ENCODE results near the gene RINL.
"Not testable (repeated sequence)": the region's sequence is repeated elsewhere in the genome, so short reads cannot be mapped to it uniquely, and the experiment has no call there.

Gene RINL

DNA sequence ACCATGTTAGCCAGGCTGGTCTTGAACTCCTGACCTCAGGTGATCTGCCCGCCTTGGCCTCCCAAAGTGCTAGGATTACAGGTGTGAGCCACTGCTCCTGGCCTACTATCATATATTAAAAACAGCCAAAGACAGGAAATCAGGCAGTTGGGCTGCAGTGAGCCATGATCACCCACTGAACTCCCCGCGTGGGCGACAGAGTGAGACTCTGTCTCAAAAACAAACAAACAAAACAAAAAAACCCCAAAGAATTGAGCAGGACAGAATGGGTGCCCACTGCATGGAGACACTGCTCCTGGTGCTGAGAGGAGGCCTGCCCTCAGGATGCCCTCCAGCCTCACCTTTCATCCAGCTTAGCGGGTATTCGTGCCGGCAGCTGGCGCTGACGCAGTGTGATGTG lies 5.2 kb upstream of the RINL start:
- no peak for DNase-seq (ENCODE audit: low read depth)
- TF ChIP-seq CTCF (conservative IDR thresholded peaks at IDR 0.05; ENCODE audit: low read depth, low read length): no peak
- H3K4me3 ChIP-seq (ENCODE audit: low read length): no peak overlapping the region

DNA sequence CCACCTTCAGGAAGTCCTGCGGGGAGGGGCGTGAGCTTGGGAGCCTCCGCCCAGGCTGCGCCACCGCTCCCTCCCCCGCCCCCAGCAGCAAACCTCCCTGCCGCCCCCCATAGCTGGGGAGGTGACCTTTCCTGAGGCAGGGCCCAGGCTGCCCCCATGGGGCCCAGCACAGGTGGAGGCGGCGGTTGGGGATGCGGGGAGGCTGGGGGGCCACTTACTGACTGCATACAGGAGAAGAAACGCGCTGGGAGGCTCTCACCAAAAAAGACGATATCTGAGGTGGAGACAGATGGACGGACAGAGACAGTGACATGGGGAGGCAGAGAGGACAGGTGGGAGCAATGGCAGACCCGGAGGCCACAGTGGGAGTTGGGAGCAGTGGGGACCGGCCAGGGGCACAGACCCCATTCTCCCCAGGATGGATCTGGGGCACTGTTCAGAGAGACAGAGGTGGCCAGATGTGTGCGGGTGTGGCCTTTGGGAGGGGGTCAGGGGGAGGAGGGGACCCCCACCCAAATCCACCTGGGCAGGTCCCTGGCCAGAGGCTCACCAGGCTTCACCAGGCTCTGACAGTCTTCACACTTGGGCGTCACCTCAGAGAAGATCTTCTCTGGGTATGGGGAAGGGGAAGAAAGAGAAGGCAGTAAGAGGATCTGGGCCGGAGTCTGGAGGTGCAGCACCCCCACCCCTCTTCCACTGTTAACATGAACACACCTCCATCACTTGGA lies 3.0 kb upstream of the RINL start:
- no peak for TF ChIP-seq CTCF (conservative IDR thresholded peaks at IDR 0.05; ENCODE audit: low read depth, low read length)
- no peak for DNase-seq (ENCODE audit: low read depth)
- H3K4me3 ChIP-seq (ENCODE audit: low read length): no peak overlapping the region

- DNase-seq (ENCODE audit: low read depth): no peak
- no peak for TF ChIP-seq CTCF (conservative IDR thresholded peaks at IDR 0.05; ENCODE audit: low read depth, low read length)
- H3K4me3 ChIP-seq (ENCODE audit: low read length): no peak overlapping the region
Observed at GRCh38 chr19:38880076-38880881, 2.2 kb upstream of the RINL start.

DNA sequence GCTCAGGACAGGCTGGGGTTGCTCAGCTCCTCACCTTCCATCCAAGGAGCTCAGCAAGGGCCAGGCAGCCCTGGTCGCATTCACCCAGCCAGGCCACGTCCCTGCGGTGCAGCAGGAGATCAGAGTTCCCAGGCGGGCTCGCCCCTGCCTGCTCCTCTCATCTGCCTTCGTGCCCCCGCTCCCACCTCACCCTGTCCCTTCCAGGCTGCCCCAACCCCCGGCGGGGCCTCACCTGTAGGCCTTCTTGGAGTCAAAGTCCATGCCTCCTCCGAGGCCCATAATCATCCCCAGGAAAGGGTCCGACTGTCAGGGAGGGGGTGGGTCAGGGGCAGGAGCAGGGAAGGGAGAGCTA lies 1.3 kb upstream of the RINL start:
- no peak for TF ChIP-seq CTCF (conservative IDR thresholded peaks at IDR 0.05; ENCODE audit: low read depth, low read length)
- no peak for DNase-seq (ENCODE audit: low read depth)
- H3K4me3 ChIP-seq (ENCODE audit: low read length): no peak overlapping the region

GRCh38 chr19:38878575-38879399 lies 712 bp upstream of the RINL start:
- no peak for DNase-seq (ENCODE audit: low read depth)
- TF ChIP-seq CTCF (conservative IDR thresholded peaks at IDR 0.05; ENCODE audit: low read depth, low read length): no peak
- H3K4me3 ChIP-seq (ENCODE audit: low read length): no peak overlapping the region

- no peak for DNase-seq (ENCODE audit: low read depth)
- TF ChIP-seq CTCF (conservative IDR thresholded peaks at IDR 0.05; ENCODE audit: low read depth, low read length): no peak
Observed at GRCh38 chr19:38875656-38876395, 2.2 kb downstream of the RINL start.

DNA sequence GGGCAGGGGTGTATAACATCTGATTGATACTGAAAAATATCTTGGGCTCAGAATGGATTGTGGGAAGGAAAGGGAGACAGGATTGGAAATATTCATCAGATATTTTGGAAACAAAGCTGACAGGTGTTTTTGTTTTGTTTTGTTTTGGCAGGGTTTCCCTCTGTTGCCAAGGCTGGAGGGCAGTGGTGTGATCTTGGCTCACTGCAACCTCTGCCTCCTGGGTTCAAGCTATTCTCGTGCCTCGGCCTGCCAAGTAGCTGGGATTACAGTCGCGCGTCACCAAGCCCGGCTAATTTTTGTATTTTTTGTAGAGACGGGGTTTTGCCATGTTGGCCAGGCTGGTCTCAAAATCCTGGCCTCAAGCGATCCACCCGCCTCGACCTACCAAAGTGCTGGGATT lies 4.7 kb downstream of the RINL start:
- DNase-seq (ENCODE audit: low read depth): not testable (repeated sequence)

More at GRCh38 chr19:38875656-38876395, 2.2 kb downstream of the RINL start:
- H3K4me3 ChIP-seq (ENCODE audit: low read length): no peak overlapping the region

More for the DNA sequence above, 4.7 kb downstream of the RINL start:
- not testable (repeated sequence) for H3K4me3 ChIP-seq (ENCODE audit: low read length)
